Mucosa of stomach (tissue), 1 donor: ENCODE data around the gene BLVRA.

ENCODE experiments used
- H3K27me3 ChIP-seq: one replicate; pipeline ENCODE4 v1.7.0; 2013; ENCODE audit warnings: mild to moderate bottlenecking, low read length; ENCODE audit not compliant: control insufficient read depth, insufficient read depth
- H3K36me3 ChIP-seq: one replicate; pipeline ENCODE4 v1.7.0; 2013; ENCODE audit warnings: low read length; ENCODE audit not compliant: control insufficient read depth, insufficient read depth
- H3K4me1 ChIP-seq: one replicate; pipeline ENCODE4 v1.7.0; 2013; ENCODE audit warnings: mild to moderate bottlenecking, low read length; ENCODE audit not compliant: control insufficient read depth, insufficient read depth
- H3K4me3 ChIP-seq: one replicate; pipeline ENCODE4 v1.7.0; 2013; ENCODE audit warnings: low read length
- H3K9ac ChIP-seq: one replicate; pipeline ENCODE4 v1.7.0; 2013; ENCODE audit warnings: mild to moderate bottlenecking, low read length, moderate library complexity
- H3K9me3 ChIP-seq: one replicate; pipeline ENCODE4 v1.7.0; 2013; ENCODE audit warnings: mild to moderate bottlenecking, low read length, moderate library complexity; ENCODE audit not compliant: control insufficient read depth
- donor health status: Pancreatic carcinoma.

Gene BLVRA

DNA sequence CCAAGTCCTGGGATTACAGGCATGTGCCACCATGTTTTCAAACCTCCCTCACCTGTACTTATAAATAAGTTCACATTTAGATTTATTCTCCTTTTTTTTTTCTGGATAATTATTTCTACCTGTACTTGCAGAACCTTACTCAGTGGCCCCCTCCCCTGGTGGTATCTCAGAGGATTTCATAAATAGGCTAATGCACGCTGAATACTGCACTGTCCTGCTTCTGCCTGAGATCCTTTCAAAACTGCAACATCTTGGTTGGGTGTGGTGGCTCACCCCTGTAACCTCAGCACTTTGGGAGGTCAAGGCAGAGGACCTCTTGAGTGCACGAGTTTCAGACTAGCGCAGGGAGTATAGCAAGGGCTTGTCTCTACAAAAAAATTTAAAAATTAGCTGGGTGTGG lies 4.6 kb upstream of the BLVRA start:
- H3K9me3 ChIP-seq = no peaks in the 10 kb centered on the region
- H3K4me3 ChIP-seq = no peak overlapping the region
- H3K36me3 ChIP-seq = no peaks in the 10 kb centered on the region
- peaks cover 6% of the 10 kb centered on the region for H3K27me3 ChIP-seq
- H3K9ac ChIP-seq = no peak overlapping the region
- no peaks in the 10 kb centered on the region for H3K4me1 ChIP-seq

DNA sequence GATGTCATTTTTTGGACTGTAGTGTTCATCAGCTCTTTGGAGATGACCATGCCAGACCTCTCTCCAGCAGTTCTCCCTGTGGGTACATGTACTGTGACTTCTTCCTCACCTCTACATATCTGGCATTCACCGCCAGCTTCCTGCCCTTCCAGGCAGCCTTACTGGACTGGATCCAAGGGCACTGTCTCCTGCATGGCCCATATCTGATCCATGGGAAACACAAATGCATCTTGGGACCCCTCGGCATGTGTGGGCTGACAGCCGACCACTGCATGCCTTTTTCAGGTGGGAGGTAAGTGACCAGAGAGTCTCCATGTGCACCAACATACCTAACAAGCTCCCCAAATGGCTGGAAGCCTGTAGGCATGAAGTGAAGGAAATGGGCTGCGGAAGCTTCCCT lies 3.9 kb upstream of the BLVRA start:
- Histone ChIP-seq H3K9ac (no peak overlapping the region), H3K9me3 (no peaks in the 10 kb centered on the region), H3K4me1 (no peaks in the 10 kb centered on the region)

DNA sequence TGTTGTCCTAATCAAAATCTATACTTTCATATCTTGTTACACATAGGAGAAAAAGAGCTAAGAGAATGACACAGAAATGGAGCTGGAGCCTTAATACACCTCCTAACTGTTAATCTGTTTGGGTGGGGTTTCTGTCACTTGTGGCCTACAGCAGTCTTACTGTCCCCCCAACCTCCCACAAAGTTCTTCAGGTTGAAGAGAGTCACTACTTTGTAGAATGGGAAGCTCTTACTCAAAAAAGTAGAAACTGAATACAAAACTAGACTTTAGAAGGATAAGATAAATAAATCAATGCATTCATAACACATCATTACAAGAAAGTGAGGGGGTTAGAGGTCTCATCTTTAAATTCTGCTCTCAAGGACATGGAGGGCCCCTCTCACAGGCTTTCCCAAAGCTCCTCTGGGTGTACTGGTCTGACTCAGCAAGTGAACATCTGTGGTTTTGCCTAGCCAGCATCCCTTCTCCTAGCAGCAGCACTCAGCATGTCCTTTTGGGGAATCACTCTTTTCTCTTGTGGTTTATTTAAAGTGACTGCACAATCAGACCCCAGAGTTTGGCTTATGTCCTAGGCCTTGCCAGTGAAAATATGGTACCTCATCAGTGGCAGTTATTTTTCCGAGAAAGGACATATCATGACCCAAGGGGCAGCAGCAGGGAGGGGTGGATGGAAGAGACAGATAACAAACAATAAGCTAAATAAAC lies 2.0 kb upstream of the BLVRA start:
- H3K36me3 ChIP-seq = no peaks in the 10 kb centered on the region
- H3K27me3 ChIP-seq = peaks cover 6% of the 10 kb centered on the region
- H3K4me3 ChIP-seq = no peak overlapping the region
- H3K9me3 ChIP-seq = no peaks in the 10 kb centered on the region
- no peak overlapping the region for H3K9ac ChIP-seq
- H3K4me1 ChIP-seq = no peaks in the 10 kb centered on the region

More for the DNA sequence above, 3.9 kb upstream of the BLVRA start:
- Histone ChIP-seq H3K36me3 (no peaks in the 10 kb centered on the region), H3K4me3 (no peak overlapping the region), H3K27me3 (peaks cover 6% of the 10 kb centered on the region)

DNA sequence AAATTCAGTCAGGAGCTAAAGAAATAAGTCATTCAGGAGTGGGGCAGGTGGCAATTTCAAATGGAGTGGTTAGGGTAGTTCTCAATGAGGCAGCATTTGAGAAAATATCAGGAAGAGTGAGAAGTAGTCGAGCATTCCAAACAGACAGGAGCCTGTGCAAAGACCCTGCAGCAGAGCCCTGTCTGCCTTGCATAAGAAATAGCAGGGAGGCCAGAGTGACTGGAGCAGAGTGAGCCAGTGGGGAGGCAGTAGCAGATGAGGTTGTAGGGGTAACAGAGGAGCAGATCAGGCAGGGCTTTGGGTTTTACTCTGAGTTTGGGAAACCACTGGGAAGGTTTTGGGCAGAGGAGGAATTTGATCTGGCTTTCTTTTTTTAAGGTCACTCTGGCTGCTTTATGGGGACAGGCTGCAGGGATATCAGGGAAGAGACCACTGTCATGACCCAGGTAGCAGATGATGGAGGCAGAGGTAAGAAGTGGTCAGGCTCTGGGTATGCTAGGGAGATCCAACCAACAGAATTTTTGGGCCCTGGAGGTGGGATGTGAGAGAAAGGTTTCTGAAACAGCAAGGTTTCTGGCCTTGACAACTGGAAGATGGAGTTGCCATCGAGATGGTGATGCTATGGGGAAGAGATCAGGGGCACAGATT lies 1.3 kb upstream of the BLVRA start:
- no peaks in the 10 kb centered on the region for H3K4me1 ChIP-seq
- H3K4me3 ChIP-seq = no peak overlapping the region
- no peak overlapping the region for H3K9ac ChIP-seq
- no peaks in the 10 kb centered on the region for H3K9me3 ChIP-seq
- no peaks in the 10 kb centered on the region for H3K36me3 ChIP-seq
- peaks cover 6% of the 10 kb centered on the region for H3K27me3 ChIP-seq

DNA sequence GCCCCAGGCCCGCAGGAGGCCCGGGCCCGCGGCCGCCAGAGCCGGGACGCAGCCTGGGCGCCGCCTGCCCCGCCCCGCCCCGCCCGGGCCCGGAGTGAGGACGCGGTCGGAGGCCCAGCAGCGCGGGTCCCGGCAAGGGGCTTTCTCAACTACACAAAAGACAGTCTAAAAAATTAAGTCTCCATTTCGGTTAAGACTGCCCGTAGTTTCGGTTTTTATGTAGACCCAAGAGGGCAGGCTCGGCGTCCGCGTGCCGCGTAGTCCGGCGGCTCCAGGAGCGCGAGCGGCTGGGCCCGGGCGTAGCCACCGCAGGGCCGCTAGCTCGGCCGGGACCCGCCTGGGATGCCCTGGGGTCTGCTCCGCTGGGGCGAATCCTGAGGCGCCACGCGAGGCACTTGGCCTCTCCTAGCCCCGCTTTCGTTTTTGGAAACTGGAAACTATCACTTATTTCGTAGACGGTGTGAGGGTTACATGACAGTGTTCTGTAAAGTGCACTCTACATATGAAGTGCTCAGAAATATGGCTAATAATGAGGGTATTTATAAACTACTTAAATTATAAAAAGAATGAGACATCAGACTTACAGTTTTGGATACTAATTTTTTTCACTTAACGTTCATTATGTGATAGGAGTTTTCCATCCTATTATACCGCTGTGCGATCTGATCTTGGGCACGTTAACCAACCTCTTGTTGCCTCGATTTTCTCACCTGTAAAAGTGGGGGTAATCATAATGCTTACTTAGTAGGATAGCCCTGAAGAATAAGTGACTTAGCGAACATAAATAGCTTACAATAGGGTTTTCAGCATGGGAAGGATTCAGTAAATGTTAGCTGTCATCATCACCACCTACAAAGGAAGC lies 573 bp downstream of the BLVRA start:
- Histone ChIP-seq H3K4me3 (peak overlapping the region; percentile 60), H3K9ac (peak overlapping the region; percentile 71), H3K9me3 (no peaks in the 10 kb centered on the region), H3K27me3 (peaks cover 6% of the 10 kb centered on the region), H3K36me3 (no peaks in the 10 kb centered on the region), H3K4me1 (peaks cover under 1% of the 10 kb centered on the region)

DNA sequence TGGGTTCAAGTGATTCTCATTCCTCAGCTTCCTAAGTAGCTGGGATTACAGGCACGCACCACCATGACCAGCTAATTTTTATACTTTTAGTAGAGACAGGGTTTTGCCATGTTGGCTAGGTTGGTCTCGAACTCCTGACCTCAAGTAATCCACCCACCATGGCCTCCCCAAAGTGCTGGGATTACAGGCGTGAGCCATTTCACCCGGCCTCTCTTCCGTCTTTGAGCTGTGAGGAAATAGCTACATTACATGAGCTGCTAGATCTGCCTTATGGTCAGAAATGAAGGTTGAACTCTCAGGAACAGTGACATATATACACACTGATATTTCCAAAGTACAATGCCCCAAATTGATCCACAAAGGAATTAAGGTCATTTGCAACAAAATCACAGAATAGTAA lies 2.4 kb downstream of the BLVRA start:
- Histone ChIP-seq H3K27me3 (peaks cover 6% of the 10 kb centered on the region), H3K36me3 (no peaks in the 10 kb centered on the region), H3K4me1 (peaks cover 14% of the 10 kb centered on the region), H3K9ac (no peak overlapping the region), H3K4me3 (no peak overlapping the region), H3K9me3 (no peaks in the 10 kb centered on the region)

DNA sequence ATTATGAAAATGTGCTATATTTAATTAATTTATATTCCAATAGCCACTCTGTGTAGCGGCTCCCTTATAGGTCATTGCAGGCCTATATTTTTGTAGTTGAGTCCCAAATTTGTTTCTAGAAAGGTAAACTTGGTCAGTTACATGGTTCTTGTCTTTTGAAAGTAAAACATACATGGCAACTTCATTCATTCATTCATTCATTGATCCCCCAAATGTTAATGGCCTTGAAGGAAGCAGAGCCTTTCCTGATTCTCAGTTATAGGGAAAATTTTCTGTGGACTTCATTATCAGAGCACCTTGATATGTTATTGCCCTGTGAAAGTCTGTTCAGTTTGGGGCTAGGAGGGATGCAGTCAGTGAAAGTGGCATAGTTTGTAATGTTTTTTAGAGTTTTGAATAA lies 2.9 kb downstream of the BLVRA start:
- H3K4me1 ChIP-seq = peaks cover 14% of the 10 kb centered on the region
- H3K36me3 ChIP-seq = no peaks in the 10 kb centered on the region
- no peak overlapping the region for H3K9ac ChIP-seq
- H3K4me3 ChIP-seq = no peak overlapping the region
- no peaks in the 10 kb centered on the region for H3K9me3 ChIP-seq
- peaks cover 6% of the 10 kb centered on the region for H3K27me3 ChIP-seq

DNA sequence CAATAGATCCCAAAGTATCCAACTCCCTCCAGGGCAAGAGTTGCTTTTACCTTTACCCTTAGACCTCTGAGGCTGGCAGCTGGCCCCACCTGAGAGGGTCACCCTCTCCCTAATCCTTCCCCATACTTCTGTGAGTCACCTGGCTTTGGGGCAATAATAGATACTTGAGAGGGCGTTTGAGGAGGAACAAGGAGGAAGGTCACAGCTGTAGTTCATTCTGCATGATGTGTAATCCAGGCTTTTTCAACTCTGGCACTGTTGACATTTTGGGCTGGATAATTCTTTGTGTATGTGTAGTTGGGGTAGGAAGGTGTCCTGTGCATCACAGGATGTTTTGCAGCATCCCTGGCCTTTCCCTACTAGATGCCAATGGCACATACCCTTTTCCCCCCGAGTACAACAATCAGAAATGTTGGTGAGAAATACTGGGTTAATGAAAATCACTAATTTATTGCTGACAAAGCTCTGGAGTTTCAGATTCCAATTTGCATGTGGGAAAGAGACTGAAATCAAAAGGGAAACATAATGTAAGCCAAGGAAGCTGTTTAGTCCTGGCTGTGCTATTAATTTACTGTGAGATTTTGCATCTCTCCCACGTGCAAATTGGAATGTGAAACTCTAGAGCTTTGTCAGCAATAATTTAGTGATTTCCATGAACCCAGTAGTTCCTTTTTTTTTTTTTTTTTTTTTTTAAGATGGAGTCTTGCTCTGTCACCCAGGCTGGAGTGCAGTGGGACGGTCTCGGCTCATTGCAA lies 3.6 kb downstream of the BLVRA start:
- Histone ChIP-seq H3K9ac (no peak overlapping the region), H3K9me3 (no peaks in the 10 kb centered on the region), H3K4me3 (no peak overlapping the region), H3K4me1 (peaks cover 14% of the 10 kb centered on the region), H3K36me3 (no peaks in the 10 kb centered on the region), H3K27me3 (peaks cover 6% of the 10 kb centered on the region)

DNA sequence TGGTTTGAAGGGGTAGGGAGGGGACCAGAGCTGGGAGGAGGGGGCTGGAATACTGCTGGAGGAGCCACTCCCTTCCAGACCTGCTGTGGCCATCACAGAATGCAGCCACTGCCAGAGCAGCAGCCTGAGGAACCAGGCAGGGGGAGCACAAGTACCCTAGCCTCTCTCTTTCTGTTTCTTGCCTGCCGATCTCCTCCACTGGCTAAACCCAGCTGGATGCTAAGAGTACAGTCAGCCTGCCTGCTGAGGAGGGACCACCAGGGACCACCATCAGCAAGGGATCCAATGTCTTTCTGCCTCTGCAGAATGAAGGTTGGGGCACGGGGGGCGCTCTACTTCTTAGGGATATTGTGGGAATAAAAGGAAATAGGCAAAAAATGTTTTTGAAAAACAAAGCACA lies 4.7 kb downstream of the BLVRA start:
- no peak overlapping the region for H3K4me3 ChIP-seq
- no peaks in the 10 kb centered on the region for H3K36me3 ChIP-seq
- H3K9ac ChIP-seq = no peak overlapping the region
- peaks cover 14% of the 10 kb centered on the region for H3K4me1 ChIP-seq
- no peaks in the 10 kb centered on the region for H3K9me3 ChIP-seq
- H3K27me3 ChIP-seq = no peaks in the 10 kb centered on the region

DNA sequence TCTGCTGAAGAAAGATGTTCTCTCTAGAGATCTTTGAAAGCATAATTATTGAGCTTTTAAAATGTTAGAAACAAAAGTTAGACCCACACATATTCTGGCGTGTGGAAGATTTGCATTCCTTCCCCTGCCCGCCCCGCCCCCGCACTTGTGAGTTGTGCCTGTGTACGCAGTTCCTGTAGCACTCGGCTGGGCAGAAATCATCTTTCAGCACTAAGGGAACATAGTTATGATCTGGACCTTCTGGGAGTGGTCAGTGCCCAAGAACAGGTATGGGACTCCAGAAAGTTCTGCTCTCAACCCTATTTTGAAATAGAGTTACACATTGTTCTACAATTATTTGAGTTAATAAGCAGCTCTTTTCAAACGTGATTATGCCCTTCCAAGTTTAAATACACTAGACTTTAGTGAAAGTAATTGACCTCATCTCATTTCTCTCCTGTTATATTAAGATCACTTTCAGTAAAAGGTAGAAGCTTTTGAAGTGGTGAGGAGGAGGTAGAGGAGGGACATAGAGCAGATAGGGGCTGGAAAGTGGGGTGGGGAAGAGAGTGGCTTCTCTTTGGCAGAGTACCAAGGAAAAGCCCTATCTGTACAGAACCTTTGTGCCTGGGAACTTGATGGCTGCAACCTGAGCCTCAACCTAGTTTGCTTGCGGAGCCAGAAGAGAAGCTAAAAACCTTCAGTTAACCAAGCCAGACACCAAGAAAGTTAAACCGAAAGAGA lies 5.7 kb downstream of the BLVRA start:
- Histone ChIP-seq H3K4me1 (peaks cover 14% of the 10 kb centered on the region), H3K27me3 (no peaks in the 10 kb centered on the region), H3K4me3 (no peak overlapping the region), H3K36me3 (no peaks in the 10 kb centered on the region), H3K9ac (peak overlapping the region; percentile 10), H3K9me3 (no peaks in the 10 kb centered on the region)

DNA sequence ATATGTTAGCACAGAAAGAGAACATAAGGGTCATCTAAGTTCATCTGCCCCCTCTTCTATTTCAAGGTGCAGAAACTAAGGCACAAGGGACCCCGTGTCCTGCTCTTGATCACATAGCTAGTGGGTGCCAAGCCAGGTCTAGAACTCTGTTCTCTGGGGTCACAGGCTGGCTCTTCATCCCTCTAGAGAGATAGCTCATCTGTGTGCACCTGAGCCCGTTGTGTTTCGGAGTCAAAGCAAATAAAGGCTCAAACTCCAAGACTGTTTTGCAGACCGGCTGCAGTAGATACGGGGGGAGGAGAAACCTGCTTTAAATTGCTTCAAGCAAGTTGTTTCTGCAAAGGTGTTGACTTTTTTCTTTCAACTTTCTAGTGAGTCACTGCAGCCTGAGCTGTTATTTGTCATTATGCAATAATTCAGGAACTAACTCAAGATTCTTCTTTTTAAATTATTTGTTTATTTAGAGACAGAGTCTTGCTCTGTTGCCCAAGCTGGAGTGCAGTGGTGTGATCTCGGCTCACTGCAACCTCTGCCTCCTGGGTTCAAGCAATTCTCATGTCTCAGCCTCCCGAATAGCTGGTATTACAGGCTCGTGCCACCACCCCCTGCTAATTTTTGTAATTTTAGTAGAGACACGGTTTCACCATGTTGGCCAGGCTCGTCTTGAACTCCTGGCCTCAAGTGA lies 6.5 kb downstream of the BLVRA start:
- Histone ChIP-seq H3K36me3 (no peaks in the 10 kb centered on the region), H3K9ac (no peak overlapping the region), H3K9me3 (no peaks in the 10 kb centered on the region), H3K4me1 (peaks cover 14% of the 10 kb centered on the region), H3K27me3 (no peaks in the 10 kb centered on the region), H3K4me3 (no peak overlapping the region)
